Measurements from ENCODE around the gene RAB27B. TPM values are rescaled to one million over a fixed set of nuclear protein-coding genes. Genes with fewer than 3 reads are reported as not detected.
"Not testable (repeated sequence)": the region's sequence is repeated elsewhere in the genome, so short reads cannot be mapped to it uniquely, and the experiment has no call there.

Gene RAB27B
- total RNA-seq, 1 donor = 38.0 TPM

GRCh38 chr18:54845787-54846186 lies 17.5 kb downstream of the RAB27B start:
- H3K4me3 ChIP-seq (ENCODE audit: low read depth, low read length) = no peak overlapping the region
- no peak for DNase-seq (ENCODE audit: low read depth)
- TF ChIP-seq, protein P1, sequence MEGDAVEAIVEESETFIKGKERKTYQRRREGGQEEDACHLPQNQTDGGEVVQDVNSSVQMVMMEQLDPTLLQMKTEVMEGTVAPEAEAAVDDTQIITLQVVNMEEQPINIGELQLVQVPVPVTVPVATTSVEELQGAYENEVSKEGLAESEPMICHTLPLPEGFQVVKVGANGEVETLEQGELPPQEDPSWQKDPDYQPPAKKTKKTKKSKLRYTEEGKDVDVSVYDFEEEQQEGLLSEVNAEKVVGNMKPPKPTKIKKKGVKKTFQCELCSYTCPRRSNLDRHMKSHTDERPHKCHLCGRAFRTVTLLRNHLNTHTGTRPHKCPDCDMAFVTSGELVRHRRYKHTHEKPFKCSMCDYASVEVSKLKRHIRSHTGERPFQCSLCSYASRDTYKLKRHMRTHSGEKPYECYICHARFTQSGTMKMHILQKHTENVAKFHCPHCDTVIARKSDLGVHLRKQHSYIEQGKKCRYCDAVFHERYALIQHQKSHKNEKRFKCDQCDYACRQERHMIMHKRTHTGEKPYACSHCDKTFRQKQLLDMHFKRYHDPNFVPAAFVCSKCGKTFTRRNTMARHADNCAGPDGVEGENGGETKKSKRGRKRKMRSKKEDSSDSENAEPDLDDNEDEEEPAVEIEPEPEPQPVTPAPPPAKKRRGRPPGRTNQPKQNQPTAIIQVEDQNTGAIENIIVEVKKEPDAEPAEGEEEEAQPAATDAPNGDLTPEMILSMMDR (IDR thresholded peaks at IDR 0.05; ENCODE audit: insufficient read depth, low read length) = no peak

DNA sequence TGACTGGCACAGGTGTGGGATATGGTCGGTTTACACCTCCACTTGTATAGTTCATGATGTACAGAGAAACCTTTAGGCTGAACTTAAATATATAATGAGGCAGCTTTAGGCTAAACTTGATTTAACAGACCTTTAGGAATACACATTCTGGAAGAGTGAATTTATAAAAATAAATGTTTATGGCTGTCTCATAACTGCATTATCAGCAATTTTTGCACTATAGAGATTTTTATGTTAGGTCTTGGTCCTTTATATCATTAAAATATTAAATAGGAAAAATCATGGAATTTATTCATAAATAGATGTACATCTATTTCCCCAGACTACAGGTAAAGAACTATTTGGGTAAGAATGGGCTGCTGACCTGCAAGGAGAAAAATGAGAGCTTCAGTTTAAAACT lies 19.8 kb downstream of the RAB27B start:
- TF ChIP-seq, protein P1 (IDR thresholded peaks at IDR 0.05; ENCODE audit: insufficient read depth, low read length) = no peak
- no peak overlapping the region for H3K4me3 ChIP-seq (ENCODE audit: low read depth, low read length)
- DNase-seq (ENCODE audit: low read depth) = no peak

GRCh38 chr18:54849683-54850082 lies 21.4 kb downstream of the RAB27B start:
- no peak overlapping the region for H3K4me3 ChIP-seq (ENCODE audit: low read depth, low read length)
- no peak for DNase-seq (ENCODE audit: low read depth)
- TF ChIP-seq, protein P1 (IDR thresholded peaks at IDR 0.05; ENCODE audit: insufficient read depth, low read length) = no peak

DNA sequence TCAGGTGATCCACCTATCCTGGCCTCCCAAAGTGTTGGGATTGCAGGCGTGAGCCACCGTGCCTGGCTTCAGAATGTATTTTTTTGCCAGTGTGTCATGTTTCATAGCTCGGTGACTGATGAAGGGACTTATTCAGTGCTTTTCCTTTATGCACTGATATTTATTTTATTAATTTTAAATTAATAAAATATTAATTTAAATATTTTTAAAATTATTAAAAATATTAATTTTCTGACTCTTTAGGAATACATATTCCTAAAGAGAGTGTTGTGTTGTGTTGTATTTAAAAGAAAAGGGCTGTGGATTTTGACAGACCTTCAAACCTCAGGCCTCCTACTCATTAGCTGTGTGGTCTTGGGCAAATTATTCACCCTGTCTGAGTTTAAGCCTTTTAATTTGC lies 22.3 kb downstream of the RAB27B start:
- no peak overlapping the region for H3K4me3 ChIP-seq (ENCODE audit: low read depth, low read length)
- TF ChIP-seq, protein P1 (IDR thresholded peaks at IDR 0.05; ENCODE audit: insufficient read depth, low read length) = no peak
- DNase-seq (ENCODE audit: low read depth) = no peak

DNA sequence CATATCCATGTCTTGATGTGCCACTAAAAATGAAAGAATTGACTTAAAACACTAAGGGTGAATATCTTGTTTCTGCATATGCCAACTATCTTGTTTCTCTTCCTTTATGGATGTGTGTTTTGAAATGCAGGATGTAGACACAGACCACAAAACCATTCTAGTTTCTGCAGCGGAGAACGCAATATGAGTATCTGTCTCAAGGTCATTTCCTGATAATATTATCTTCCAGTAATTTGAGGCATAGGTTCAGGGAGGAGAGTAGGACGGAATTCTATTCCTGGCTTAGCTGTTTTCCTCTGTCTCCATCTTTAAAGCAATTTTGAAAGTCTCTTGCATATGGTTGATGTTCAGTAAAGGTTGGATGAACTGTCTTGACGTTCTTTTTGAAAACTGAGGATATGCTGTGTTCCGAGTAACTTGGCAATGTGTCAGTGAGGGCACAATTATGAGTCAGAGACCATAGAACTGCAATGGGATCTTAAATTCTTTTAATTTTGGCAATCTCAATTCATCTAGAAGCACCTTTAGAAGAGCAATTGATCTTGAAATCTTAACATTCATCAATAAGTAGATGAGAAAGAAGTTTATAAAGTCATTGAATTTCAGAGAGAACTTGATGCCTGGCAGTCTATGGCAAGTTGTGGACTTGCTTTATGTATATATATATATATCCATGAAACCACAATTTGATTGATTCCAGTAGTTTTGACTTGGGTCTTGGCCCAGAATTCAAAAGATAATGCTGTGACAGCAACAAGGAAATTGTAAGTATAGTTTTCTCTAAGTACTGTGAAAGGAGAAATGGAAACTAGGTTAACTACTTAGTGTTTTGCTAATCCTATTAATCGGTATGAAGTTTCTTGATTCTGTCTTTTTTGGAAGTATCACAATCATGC lies 24.8 kb downstream of the RAB27B start:
- TF ChIP-seq, protein P1 (IDR thresholded peaks at IDR 0.05; ENCODE audit: insufficient read depth, low read length) = no peak

GRCh38 chr18:54855050-54855449 lies 26.8 kb downstream of the RAB27B start:
- not testable (repeated sequence) for DNase-seq (ENCODE audit: low read depth); H3K4me3 ChIP-seq (ENCODE audit: low read depth, low read length)

More for the DNA sequence above, 24.8 kb downstream of the RAB27B start:
- no peak overlapping the region for H3K4me3 ChIP-seq (ENCODE audit: low read depth, low read length)
- no peak for DNase-seq (ENCODE audit: low read depth)

DNA sequence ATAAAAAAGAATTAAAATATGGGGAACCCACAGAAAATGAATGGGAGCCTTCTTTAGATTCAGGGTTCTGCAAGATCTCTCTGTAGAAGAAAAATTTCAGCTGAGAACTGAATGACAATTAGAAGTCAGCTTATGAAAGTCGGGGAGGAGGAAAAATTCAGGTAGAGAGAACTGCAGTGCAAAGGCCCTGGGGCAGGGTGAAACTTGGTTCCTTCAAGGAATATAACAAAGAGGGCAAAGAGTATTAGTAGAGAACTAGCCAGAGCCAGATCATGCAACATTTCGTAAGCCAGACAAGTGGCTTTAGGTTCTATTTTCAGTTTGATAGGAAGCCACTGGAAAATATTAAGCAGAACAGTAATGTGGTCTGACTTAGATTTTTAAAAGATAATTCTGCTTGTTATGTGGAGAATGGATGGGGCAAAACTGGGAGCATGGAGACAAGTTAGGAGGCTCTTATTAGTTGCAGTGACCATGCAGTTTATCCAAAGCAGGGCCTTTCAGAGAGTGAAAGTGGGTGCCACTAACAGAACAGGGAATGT lies 27.9 kb downstream of the RAB27B start:
- DNase-seq (ENCODE audit: low read depth) = no peak
- TF ChIP-seq, protein P1 (IDR thresholded peaks at IDR 0.05; ENCODE audit: insufficient read depth, low read length) = no peak

More for the DNA sequence above, 27.9 kb downstream of the RAB27B start:
- H3K4me3 ChIP-seq (ENCODE audit: low read depth, low read length) = no peak overlapping the region
